GM21515 (cell line): Measurements from ENCODE around the gene PLCD1.
"Not testable (repeated sequence)": the region's sequence is repeated elsewhere in the genome, so short reads cannot be mapped to it uniquely, and the experiment has no call there.

ENCODE experiments used
- ATAC-seq: cut with Tn5 transposase; IDR thresholded peaks from one replicate; pipeline ENCODE4 v1.9.1; 2021; ENCODE audit not compliant: unreplicated experiment

PLCD1 gene

DNA sequence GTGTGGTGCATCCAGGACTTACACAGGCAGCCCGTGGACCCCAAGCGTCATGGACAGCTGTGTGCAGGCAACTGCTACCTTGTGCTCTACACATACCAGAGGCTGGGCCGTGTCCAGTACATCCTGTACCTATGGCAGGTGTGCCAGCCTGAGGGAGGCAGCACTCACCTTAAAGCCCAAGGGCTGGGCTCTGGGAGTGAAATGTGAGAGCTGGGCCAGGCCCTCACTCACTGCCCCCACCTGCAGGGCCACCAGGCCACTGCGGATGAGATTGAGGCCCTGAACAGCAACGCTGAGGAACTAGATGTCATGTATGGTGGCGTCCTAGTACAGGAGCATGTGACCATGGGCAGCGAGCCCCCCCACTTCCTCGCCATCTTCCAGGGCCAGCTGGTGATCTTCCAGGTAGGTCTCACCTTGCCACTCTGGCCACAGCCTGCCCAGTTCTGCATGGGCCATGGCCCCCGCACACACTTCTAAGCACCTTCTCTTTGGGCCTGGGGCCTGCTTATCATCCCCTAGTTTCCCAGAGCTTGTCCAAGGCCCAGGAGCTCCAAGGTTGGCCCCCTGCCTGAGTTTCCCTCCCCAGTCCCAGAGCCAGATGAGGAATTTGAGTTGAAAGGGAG, 27.9 kb downstream of the PLCD1 start:
- ATAC-seq = no peak

DNA sequence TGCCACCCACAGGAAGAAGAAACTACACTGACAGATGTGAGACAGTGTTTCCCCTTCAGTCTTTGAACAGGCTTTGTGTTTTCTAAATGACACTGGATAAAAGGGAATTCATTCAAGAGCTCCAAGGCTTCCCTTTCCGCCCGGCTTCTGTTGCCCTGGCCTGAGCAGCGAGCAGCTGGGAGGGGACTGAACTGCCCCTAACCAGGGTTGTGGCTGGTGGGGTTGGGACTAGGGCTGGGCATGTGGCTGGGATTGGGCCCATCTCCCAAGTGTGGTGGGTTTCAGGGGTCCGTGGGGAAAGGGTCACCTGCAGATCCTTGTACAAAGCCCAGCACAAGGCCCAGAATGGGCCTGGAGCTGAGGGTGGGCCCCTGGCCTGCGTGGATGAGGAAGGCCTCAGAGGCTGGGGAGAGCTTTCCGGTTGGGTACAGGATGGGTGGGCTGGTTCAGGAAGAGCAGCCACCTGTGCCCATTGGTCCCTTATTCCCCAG, 28.4 kb downstream of the PLCD1 start:
- ATAC-seq = no peak

DNA sequence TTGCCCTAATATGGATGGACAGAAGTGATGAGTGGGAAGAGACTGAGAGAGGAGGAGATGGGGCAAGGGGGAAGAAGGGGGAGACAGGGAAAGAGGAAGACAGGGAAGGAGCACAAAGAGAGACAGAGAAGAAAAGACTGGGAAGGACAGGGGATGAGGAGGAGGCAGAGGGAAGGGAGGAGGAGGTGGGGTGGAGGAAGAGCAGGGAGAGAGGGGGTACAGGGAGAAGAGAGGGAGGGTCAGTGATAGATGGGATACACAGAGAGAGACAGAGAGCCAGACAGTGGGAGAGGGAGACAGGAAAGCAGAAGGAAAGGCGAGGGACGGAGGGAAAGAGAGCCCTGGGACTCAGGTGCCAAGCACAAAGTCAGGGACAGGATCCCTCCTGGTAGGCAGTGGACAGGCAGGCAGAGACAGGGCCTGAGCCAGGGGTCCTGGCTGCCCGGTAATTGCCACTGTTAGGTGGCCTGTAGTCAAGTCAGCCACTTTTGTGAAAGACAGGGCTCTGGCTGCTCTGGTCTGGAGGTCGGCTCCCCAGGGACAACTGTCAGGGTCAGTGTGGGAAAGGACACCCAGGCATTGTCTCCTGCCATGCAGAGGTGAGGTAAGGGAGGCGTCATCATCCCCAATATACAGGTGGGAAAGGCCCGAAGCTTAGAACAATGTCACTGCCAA, 29.1 kb downstream of the PLCD1 start:
- no peak for ATAC-seq

DNA sequence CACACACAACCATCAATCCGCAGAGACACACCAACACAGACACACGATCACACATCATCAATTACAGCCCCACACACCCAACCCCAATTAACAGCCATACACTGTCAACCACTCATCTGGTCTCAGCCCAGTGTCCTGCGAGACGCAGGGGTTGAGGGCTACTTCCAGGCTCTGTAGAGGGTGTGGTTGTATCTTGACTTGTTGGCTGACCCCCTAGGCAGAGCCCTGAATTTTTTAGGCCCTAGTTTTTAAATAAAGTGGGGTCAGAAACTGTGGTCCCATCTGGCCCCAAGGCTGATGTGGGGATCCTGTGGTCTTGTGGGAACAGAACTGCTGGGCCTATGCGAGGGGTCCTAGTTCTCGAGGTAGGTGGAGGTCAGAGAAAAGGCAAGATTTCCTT, 29.6 kb downstream of the PLCD1 start:
- ATAC-seq = no peak

DNA sequence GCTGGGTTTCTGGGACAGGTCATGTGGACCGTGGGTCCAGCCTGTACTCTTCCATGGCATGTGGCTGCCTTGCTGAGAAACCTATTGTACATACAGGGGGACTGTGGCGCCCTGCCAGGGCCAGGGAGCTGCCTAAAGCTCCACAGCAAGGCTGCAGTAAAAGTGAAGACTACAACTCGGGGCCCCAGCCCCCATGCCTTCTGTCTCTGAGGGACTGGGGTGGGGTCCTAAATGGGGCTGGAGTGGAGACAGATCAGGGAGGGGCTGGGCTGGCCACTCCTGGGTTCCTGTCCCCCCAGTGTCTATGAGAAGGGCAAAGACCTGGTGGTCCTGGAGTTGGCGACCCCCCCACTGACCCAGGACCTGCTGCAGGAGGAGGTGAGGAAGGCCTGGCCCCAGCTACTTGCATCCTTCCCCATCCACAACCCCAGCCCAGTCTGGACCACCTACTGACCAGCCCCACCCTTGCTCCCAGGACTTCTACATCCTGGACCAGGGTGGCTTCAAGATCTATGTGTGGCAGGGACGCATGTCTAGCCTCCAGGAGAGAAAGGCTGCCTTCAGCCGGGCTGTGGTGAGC, 31.6 kb downstream of the PLCD1 start:
- ATAC-seq = no peak

DNA sequence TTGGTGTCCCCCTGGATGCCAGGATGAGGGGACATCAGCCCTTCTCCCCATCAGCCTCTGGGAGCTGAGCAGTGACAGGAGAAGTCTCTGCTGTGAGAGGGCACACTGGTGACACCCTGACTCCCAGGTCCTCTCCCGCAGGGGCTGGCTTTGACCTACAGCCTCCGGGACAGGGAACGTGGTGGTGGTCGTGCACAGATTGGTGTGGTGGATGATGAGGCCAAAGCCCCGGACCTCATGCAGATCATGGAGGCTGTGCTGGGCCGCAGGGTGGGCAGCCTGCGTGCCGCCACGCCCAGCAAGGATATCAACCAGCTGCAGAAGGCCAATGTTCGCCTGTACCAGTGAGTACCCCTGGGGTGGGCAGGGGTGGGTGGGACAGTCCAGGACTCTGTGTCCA, 32.1 kb downstream of the PLCD1 start:
- ATAC-seq = no peak

DNA sequence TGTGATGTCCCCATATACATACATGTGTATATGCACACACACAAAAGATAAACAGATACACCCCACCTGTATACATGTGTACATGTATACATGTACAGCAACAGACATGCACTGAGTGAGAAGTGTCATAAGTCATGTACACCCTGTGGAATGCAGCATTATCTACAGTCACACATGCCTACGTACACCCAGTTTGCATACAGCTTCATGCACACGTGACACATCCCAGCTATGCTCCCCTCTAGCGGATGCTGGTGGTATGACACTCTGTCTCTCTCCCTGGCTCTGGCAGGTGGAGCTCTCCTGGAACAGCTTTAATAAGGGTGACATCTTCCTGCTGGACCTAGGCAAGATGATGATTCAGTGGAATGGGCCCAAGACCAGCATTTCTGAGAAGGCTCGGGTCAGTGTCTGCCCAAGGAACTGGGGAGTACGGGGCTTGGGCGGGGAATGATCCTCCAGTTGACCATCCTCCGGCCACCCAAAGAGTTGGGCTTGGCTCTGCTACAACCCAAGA, 32.6 kb downstream of the PLCD1 start:
- ATAC-seq = peak; percentile 54

DNA sequence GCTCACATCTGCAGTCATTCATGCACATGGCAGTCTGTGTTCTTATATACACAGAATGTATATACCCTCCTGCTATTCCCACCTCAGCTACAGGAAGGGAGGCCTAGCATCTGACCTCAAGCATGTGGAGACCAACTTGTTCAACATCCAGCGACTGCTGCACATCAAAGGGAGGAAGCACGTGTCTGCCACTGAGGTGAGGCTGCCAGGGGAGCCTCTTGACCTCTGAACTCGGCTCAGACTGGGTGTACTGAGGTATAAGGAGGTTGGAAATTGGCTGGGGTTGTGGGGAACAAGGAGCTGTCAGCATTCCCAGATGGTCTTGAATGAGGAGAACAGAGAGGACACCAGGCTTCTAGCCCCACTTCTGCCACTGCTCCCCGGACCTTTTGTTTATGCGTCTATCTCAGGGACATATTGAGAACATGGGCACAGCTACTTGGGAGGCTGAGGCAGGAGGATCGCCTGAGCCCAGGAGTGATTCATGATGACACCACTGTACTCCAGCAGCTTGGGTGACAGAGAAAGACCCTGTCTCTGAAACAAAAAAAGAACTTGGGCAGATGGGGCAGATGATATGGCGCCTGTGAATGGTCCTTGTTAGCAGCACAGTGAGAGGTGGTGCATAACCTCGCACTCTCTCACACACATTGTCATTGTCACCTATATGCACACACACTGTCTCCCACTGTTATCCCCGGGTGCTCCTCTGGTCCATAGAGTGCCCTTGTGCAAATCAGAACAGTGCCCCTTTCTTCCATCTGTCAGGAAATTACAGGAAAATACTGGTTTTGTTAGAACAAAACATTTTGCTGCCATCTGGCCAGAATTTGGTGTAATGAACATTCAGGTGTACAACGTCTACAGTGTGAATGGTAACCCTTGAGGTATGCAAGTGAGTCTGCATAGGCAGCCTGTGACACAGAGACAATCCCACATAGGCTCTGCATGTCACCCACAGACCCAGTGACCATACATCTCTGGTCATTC, 33.5 kb downstream of the PLCD1 start:
- ATAC-seq = no peak

DNA sequence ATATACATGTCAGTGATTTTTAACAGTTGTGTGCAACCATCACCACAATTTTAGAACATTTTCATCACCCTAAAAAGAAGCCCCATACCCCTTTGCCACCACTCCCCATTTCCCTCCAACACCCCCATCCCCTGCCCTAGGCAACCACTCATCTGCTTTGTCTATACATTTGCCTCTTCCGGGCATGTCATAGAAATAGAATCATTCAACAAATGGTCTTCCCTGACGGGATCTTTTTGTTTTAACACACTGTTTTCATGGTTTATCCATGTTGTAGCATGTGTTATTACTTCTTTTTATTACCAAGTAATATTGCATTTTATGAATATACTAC, 34.8 kb downstream of the PLCD1 start:
- ATAC-seq = no peak

DNA sequence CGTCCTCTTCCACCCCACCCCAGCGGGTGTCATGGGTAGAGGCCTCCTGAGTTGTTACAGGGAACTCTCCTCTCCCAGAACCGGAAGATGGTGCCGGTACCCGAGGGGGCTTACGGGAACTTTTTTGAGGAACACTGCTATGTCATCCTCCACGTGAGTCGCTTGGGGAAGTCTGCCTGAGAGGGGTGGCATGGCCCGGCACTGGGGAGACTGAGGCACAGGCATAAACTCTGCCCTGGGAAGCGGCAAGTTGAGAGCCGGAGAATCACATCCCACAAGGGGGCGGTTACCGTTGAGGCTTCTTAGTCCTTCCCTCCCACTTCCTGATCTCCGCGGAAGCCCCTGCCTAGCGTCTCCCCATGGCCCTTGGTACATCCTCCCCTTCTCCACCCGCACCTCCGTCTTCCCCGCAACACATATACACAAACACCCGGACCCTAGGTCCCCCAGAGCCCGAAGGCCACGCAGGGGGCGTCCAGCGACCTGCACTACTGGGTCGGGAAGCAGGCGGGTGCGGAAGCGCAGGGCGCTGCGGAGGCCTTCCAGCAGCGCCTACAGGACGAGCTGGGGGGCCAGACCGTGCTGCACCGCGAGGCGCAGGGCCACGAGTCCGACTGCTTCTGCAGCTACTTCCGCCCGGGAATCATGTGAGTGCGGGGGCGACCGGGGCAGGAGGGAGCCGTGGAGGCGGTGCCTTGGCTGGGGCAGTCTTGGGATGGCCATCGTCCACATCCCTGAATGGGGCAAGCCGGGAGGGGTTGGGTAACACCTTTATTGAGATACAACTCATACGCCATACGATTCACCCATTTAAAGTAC, 35.4 kb downstream of the PLCD1 start:
- peak; percentile 56 for ATAC-seq

DNA sequence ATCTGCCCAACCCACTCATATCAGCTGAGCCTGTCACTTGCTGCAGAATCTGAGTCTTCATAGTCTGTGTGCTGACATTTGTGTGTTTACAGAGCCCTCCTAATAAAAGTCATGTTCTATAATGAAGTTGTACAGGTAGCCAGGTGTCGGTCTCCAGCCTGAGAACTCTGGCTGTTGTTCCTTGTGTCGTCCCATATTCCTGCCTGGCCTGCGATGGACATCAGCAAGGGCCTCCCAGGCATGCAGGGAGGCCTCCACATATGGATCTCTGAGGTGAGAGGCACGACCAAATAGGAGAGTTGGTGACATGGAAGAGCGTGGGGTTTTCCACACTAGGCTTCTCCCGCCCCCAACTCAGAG, 36.0 kb downstream of the PLCD1 start:
- ATAC-seq = no peak

DNA sequence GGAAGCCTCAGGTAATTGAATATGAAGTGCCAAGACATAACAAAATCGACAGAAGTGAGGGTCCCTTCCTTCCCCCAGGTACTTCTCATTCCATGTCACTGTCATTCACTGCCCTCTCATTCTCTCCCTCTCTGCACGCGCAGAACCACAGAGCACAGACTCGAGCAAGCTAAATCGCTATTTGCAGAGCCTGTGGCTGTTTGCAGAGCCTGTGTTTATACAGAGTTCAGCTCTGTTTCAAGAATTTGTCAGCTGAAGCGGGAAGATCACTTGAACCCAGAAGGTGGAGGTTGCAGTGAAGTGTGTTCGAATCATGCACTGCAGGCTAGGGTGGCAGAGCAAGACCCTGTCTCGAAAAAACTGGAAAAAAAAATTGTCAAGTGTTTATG, 36.4 kb downstream of the PLCD1 start:
- ATAC-seq = no peak

DNA sequence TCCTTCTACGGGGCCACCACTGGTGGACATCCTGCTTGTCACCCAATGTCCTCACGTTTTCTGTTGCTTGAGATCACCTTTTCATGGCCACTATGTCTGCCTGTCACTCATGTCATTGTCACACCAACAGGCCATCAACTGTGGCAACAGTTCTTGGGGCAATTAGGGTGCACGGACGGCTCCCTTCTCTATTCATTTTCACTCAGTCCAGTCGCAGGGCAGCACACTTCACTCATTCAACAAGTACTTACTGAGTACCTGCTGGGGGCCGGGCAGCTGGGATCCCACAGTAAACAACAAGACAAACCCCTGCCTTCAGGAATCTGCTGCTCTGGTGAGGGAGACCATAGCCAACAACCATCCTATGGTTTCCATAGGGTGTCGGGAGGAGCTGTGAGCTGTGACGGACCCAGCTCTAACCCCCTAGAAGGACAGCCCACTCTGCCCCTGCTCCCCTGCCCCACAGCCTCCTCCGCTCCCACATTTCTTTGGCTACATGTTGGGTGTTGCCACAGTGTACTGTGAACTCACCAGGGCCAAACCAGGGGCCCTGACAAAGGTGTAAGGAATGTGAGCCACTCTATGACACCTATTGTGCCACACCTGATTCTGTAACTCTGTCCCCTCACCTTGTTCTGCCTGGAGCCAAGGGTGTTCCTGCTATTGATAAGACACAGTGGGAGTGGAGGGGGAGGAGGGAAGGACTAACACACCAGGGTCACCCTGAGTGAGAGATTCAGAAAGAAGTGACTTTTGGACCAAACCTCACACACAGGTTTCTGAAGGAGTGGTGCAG, 37.0 kb downstream of the PLCD1 start:
- no peak for ATAC-seq

DNA sequence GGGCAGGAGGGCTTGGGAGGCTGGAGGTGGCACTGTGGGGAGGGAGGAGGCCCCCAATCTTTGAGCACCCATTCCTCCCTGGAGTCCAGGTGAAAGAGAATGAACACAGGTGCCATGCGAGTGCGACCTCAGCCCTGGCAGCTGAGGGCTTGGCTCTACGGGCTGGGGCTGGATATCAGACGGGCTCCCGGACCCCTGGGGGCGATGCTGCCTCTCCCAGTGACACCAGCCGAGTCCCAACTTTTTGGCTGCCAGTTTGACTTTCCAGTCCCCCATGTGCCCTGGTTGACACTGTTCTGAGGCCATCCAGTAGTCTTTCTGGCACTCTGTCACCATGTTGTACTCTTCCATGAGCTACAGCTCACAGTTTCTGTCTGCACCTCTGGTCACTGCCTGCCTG, 37.6 kb downstream of the PLCD1 start:
- no peak for ATAC-seq

DNA sequence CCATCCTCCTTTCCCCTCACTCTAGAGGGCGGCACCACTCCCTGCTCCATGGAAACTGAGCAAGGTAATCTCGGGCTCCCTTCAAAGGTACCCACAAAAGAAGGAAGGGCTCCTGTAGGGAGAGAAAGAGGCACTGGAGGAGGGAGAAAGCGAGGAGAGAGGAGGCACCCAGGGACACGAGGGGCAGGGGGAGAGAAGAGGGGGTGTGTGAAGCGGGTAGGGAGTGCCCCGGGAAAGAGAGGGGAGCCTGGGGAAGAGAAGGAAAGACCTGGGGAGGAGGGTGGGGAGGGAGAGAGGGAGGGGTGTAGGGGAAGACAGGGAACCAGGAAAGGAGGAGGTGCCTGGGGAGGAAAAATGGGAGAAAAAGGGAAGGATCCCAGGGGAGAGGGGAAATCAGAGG, 38.3 kb downstream of the PLCD1 start:
- no peak for ATAC-seq

DNA sequence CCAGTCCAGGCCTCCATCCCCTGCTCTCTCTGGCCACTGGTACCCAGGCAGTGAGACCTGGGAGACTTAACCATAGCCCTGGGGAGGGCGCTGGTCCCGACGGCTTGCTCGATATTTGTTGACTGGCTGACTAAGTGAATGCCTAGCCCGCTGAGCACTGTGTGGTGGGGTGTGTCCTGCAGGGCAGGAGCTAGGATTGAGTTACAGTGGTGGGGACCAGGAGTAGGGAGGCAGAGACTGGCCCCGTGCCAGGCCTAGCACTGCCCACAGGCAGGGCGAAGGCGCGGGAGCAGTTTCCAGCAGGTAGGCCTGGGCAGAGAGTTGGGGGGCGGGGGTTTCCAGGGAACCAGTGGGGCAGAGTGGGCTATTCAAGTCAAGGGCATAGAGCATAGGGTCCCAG, 38.9 kb downstream of the PLCD1 start, which contains the start of gene VILL:
VILL (plus strand) TSS at position 260 of the 400 bp plus-strand sequence. CDS start 2,887 bp downstream, outside the sequence.
- no peak for ATAC-seq

DNA sequence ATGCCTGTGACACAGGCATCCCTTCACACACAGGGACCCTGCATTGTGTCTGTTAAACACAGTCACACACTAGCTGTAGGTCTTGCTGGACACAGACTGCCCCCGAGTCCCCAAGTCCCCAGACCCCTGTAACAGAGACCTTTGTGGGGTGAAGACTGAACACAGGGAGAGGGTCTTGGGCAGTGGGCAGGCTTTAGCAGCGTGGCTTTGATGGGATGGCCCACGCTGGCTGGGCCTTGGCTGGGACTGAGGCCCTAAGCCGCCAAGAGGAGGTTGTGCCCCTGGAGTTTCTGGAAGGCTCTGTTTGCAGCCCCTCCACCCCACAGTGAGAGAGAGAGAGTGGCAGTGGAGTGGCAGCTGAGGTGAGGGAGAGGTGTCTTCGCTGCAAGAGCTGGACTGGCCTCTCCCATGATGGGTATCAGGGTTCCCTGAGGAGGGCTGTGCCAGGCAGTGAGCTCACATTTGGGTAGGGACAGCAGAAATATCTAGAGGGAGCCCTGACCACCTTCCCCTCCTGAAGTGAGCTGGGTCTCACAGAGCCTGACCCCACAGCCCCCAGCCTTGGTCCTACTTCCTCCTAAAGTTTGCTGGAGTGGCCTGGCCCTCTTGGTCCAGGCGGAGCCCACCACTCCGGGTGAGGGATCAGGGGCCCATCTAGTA, 39.5 kb downstream of the PLCD1 start:
- no peak for ATAC-seq

DNA sequence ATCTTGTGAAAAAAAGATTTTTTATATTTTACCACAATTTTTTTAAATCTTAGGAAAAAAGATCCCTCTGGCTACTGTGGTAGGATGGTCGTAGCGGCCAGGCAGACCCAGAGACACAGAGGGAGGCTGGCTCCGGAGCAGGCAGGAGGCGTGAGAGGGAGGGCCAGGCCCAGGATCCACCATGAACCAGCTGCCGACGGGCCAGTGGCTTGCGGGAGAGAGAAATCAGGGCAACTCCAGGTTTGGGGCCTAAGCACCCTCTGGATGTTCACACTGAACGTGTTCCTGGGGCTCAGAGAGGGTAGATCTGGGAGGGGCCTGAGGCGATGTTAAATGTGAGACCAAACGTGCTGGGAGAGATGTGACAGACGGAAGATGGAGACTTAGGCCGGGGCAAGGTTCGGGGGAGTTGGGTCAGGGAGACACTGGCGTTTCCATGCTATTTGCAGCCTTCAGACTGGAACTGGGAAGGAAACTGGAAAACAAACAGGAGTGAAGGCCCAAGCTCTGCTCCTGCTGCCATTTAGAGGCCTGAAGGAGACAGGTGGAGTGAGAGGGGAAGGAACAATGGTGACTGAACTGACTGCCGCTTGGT, 40.4 kb downstream of the PLCD1 start:
- ATAC-seq = no peak

DNA sequence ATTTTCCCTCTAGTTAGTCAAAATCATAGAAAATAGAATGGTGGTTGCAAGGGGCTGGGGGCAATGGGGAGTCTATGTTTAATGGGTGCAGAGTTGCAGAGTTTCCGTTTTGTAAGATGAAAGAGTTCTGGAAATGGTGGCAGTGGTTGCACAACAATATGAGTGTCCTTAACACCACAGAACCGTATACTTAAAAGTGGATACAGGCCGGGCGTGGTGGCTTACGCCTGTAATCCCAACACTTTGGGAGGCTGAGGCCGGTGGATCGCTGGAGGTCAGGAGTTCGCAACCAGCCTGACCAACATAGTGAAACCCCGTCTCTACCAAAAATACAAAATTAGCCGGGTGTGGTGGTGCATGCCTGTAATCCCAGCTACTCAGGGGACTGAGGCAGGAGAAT, 41.1 kb downstream of the PLCD1 start:
- not testable (repeated sequence) for ATAC-seq
